Measurements from ENCODE around the gene TMEM225. TPM values are rescaled to one million over a fixed set of nuclear protein-coding genes. Genes with fewer than 3 reads are reported as not detected.

TMEM225 gene
- polyA plus RNA-seq, 4 donors = not detected

Other genes starting within 250 kb of the TMEM225 start
- gene SCN3B, start 231.0 kb downstream of the TMEM225 start, polyA plus RNA-seq (ENCODE audit: insufficient read length in 4 of 4) = 1 to 10 TPM; 1.4 to 1.9 (median 1.6) TPM
- 10 to 100 TPM; 15.6 to 19.7 (median 17.7) TPM for gene ZNF202, start 144.0 kb downstream of the TMEM225 start, polyA plus RNA-seq (ENCODE audit: insufficient read length in 4 of 4)
- not detected for gene OR6X1, start 131.2 kb downstream of the TMEM225 start, polyA plus RNA-seq (ENCODE audit: insufficient read length in 4 of 4)
- not detected for gene OR6M1, start 79.3 kb downstream of the TMEM225 start, polyA plus RNA-seq (ENCODE audit: insufficient read length in 4 of 4)
- under 1 TPM in 1 of 4 donors, not detected in 3; 0.01 TPM for gene OR8D4, start 16.5 kb upstream of the TMEM225 start, polyA plus RNA-seq (ENCODE audit: insufficient read length in 4 of 4)
- gene OR4D5, start 53.9 kb upstream of the TMEM225 start, polyA plus RNA-seq (ENCODE audit: insufficient read length in 4 of 4) = not detected
- gene OR6T1, start 58.2 kb upstream of the TMEM225 start, polyA plus RNA-seq (ENCODE audit: insufficient read length in 4 of 4) = not detected
- gene OR10S1, start 92.1 kb upstream of the TMEM225 start, polyA plus RNA-seq (ENCODE audit: insufficient read length in 4 of 4) = not detected
- gene OR10G6, start 109.5 kb upstream of the TMEM225 start, polyA plus RNA-seq (ENCODE audit: insufficient read length in 4 of 4) = not detected
- not detected for gene OR10G4, start 127.3 kb upstream of the TMEM225 start, polyA plus RNA-seq (ENCODE audit: insufficient read length in 4 of 4)
- gene OR10G9, start 137.3 kb upstream of the TMEM225 start, polyA plus RNA-seq (ENCODE audit: insufficient read length in 4 of 4) = not detected
- gene OR10G8, start 141.1 kb upstream of the TMEM225 start, polyA plus RNA-seq (ENCODE audit: insufficient read length in 4 of 4) = not detected
- gene OR10G7, start 155.7 kb upstream of the TMEM225 start, polyA plus RNA-seq (ENCODE audit: insufficient read length in 4 of 4) = not detected
- gene VWA5A, start 229.8 kb upstream of the TMEM225 start, polyA plus RNA-seq (ENCODE audit: insufficient read length in 4 of 4) = 10 to 100 TPM; 12.8 to 16.8 (median 15.9) TPM